A549 (cell line): Measurements from ENCODE around the gene PTOV1. TPM values are rescaled to one million over a fixed set of nuclear protein-coding genes. Genes with fewer than 3 reads are reported as not detected.

Experiments used
- ATAC-seq, 2 experiments: fragments of 200-7000 bp in 1 of 2; fragments of >200 bp in 1 of 2; cut with Nextera tagmentation in 1 of 2; cut with Tn5 transposase in 1 of 2; 3 replicates each; pipeline versions ENCODE4 v1.8.0 to v1.9.1; 2018 to 2020; ENCODE audit warnings: mild to moderate bottlenecking in 1 of 2, moderate library complexity in 1 of 2
- CTCF ChIA-PET: fragments of 300-600 bp; sonication (Branson Sonifier 250); formaldehyde crosslinking; extraction: SDS; loops from one replicate; lab custom pipeline; 2021; ENCODE audit warnings: antibody characterized with exemption, inconsistent platforms; lab: Yijun Ruan, JAX
- POLR2A ChIA-PET: fragments of 350-600 bp; formaldehyde crosslinking; extraction: SDS; loops from one replicate; lab custom pipeline; 2021; ENCODE audit warnings: antibody characterized with exemption, inconsistent platforms; lab: Yijun Ruan, JAX
- DNase-seq, 2 experiments: peaks; one replicate each; pipeline versions ENCODE4 v3.0.0 to v3.0.0-alpha.2; 2011 to 2016; ENCODE audit warnings: low read depth in 1 of 2, low spot score in 1 of 2
- FAIRE-seq: peaks from 2 replicates; lab custom pipeline; 2011; peaks lifted over from hg19 to GRCh38; lab: Jason Lieb, UNC
- H3K27ac ChIP-seq, 2 experiments: fragments of >200 bp; sonication (Bioruptor Twin); formaldehyde crosslinking; 3 replicates each; pipeline ENCODE4 v1.5.1; 2016 to 2017
- H3K4me1 ChIP-seq: fragments of >200 bp; sonication (Bioruptor Twin); formaldehyde crosslinking; 3 replicates; pipeline ENCODE4 v1.6.1; 2016
- H3K4me2 ChIP-seq: fragments of >200 bp; sonication (Bioruptor Twin); formaldehyde crosslinking; 3 replicates; pipeline ENCODE4 v1.6.1; 2016
- H3K4me3 ChIP-seq: fragments of >200 bp; sonication (Bioruptor Twin); formaldehyde crosslinking; 3 replicates; pipeline ENCODE4 v1.5.1; 2016
- H3K9me3 ChIP-seq: fragments of >200 bp; sonication (Bioruptor Twin); formaldehyde crosslinking; 3 replicates; pipeline ENCODE4 v1.6.1; 2016
- CBX2 ChIP-seq: fragments of 200-600 bp; sonication (generic); IDR thresholded peaks from 2 replicates; pipeline ENCODE4 v1.6.1; 2016; ENCODE audit warnings: low read depth, mild to moderate bottlenecking, borderline replicate concordance
- CEBPB ChIP-seq, 2 experiments: fragments of >200 bp in 1 of 2; sonication (Bioruptor Twin) in 1 of 2; formaldehyde crosslinking in 1 of 2; IDR thresholded peaks; 2 replicates each; pipeline ENCODE4 v1.6.1; 2012 to 2016
- FOSB ChIP-seq: fragments of 250-450 bp; sonication (Bioruptor Pico); IDR thresholded peaks from 2 replicates; pipeline ENCODE4 v1.5.0; 2020; ENCODE audit warnings: mild to moderate bottlenecking, moderate library complexity
- FOXS1 ChIP-seq: fragments of 250-450 bp; sonication (Bioruptor Pico); IDR thresholded peaks from 2 replicates; pipeline ENCODE4 v1.5.0; 2020; ENCODE audit warnings: mild to moderate bottlenecking, moderate library complexity
- HEYL ChIP-seq: fragments of 250-450 bp; sonication (Bioruptor Pico); IDR thresholded peaks from 2 replicates; pipeline ENCODE4 v1.8.0; 2021; ENCODE audit warnings: mild to moderate bottlenecking, moderate library complexity
- HOXA7 ChIP-seq: fragments of 250-450 bp; sonication (Bioruptor Pico); IDR thresholded peaks from 2 replicates; pipeline ENCODE4 v1.5.0; 2020; ENCODE audit warnings: mild to moderate bottlenecking, moderate library complexity
- HOXB13 ChIP-seq: fragments of 250-450 bp; sonication (Bioruptor Pico); IDR thresholded peaks from 2 replicates; pipeline ENCODE4 v1.5.0; 2020; ENCODE audit warnings: low read depth, mild to moderate bottlenecking, moderate library complexity
- HOXB5 ChIP-seq: fragments of 250-450 bp; sonication (Bioruptor Pico); IDR thresholded peaks from 2 replicates; pipeline ENCODE4 v1.5.0; 2020; ENCODE audit warnings: mild to moderate bottlenecking, moderate library complexity
- JUN ChIP-seq, 2 experiments: fragments of >200 bp; sonication (Bioruptor Twin); formaldehyde crosslinking; IDR thresholded peaks; 2 replicates in 1 of 2; 3 replicates in 1 of 2; pipeline ENCODE4 v1.6.1; 2016 to 2017
- KDM5A ChIP-seq: fragments of 200-600 bp; sonication (generic); IDR thresholded peaks from 2 replicates; pipeline ENCODE4 v1.6.1; 2016; ENCODE audit warnings: antibody characterized with exemption, mild to moderate bottlenecking
- MAFK ChIP-seq: fragments of 450-650 bp; IDR thresholded peaks from 2 replicates; pipeline ENCODE4 v1.6.1; 2014; ENCODE audit not compliant: partially characterized antibody
- MAZ ChIP-seq: fragments of 150-350 bp; IDR thresholded peaks from 2 replicates; pipeline ENCODE4 v1.6.1; 2014; ENCODE audit warnings: antibody characterized with exemption, low read depth, low read length, borderline replicate concordance
- MYC ChIP-seq: IDR thresholded peaks from 2 replicates; pipeline ENCODE4 v1.6.1; 2012; ENCODE audit warnings: mild to moderate bottlenecking, inconsistent platforms, low read length, improper control_type of control experiment, borderline replicate concordance
- PHF8 ChIP-seq: fragments of 200-600 bp; sonication (generic); IDR thresholded peaks from 2 replicates; pipeline ENCODE4 v1.6.1; 2016; ENCODE audit warnings: low read depth, mild to moderate bottlenecking, antibody characterized with exemption, moderate library complexity, borderline replicate concordance
- POLR2A ChIP-seq: IDR thresholded peaks from 2 replicates; pipeline ENCODE4 v1.6.1; 2012; ENCODE audit warnings: mild to moderate bottlenecking, low read length
- POLR2AphosphoS2 ChIP-seq: conservative IDR thresholded peaks from 2 replicates; pipeline ENCODE4 v1.6.1; 2012; ENCODE audit warnings: low read length, improper control_type of control experiment, inconsistent platforms
- RFX5 ChIP-seq: fragments of 450-650 bp; IDR thresholded peaks from 2 replicates; pipeline ENCODE4 v1.7.1; 2014; ENCODE audit warnings: antibody characterized with exemption, mild to moderate bottlenecking, moderate library complexity
- SREBF2 ChIP-seq: fragments of 450-650 bp; IDR thresholded peaks from 2 replicates; pipeline ENCODE4 v1.6.1; 2014; ENCODE audit warnings: mild to moderate bottlenecking, moderate library complexity
- WGBS: methylation state at CpG from one replicate; pipeline ENCODE4 v1.1.6; 2017; ENCODE audit errors: missing lambda C conversion rate; 5-methylcytosine and 5-hydroxymethylcytosine counted together
- polyA plus RNA-seq, 4 experiments: library from polyadenylated mRNA; depleted of rRNA in 3 of 4; stranded (reverse); fragments of >200 nt; fragmentation: RNase III in 1 of 4; extraction: RNeasy Plus Mini Kit Qiagen cat#74134 plus additional on column Dnase treatment in 1 of 4; gene quantifications; 2 replicates in 3 of 4; 3 replicates in 1 of 4; pipeline ENCODE4 v1.2.3, GENCODE V29; 2011 to 2017
- TF ChIP-seq, protein P1 (sequence below): fragments of >200 bp; sonication (Bioruptor Twin); formaldehyde crosslinking; IDR thresholded peaks from 3 replicates; pipeline ENCODE4 v1.6.1; 2016
- TF ChIP-seq, protein P2 (sequence below): IDR thresholded peaks from 2 replicates; pipeline ENCODE4 v1.6.1; 2012
- TF ChIP-seq, protein P3 (sequence below): fragments of 250-450 bp; sonication (Bioruptor Pico); IDR thresholded peaks from 2 replicates; pipeline ENCODE4 v1.5.0; 2021; ENCODE audit warnings: mild to moderate bottlenecking, moderate library complexity, borderline replicate concordance
- TF ChIP-seq, protein P4 (sequence below): IDR thresholded peaks from 2 replicates; pipeline ENCODE4 v1.6.1; 2012; ENCODE audit warnings: low read depth, borderline replicate concordance
- TF ChIP-seq, protein P5 (sequence below): IDR thresholded peaks from 2 replicates; pipeline ENCODE4 v1.6.1; 2012
- TF ChIP-seq, protein P6 (sequence below): fragments of 250-450 bp; sonication (Bioruptor Pico); IDR thresholded peaks from 2 replicates; pipeline ENCODE4 v1.5.0; 2020; ENCODE audit warnings: low read depth, mild to moderate bottlenecking, moderate library complexity

The PTOV1 gene
- polyA plus RNA-seq, 2 of the 4 experiments (the other 2 are of a cell fraction), result 27.7 to 147 TPM

DNA sequence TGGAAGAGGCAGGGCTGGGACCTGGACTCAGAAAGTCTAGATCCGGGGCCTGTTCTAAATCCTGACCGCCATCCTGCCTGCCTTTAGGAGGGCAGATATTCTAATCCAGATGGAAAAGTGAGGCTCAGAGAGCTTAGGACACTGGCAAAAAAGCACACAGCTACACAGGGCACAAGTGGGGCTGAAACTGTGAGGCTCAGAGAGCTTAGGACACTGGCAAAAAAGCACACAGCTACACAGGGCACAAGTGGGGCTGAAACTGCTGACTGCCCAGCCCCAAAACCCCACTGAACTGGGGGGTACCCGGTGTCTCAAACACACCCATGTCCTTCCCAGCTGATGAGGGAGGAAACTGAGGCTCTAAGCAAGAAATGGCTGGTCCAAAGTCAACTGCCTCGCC is 24.2 kb downstream of the PTOV1 start:
- POLR2A ChIA-PET, result no interaction called here
- CTCF ChIA-PET, result interaction anchor here (1.3 to 1.8 kb wide), 2 partner anchors 15 to 62 kb away, joined by 3 read pairs; partner anchors contain the start of gene FUZ
- Histone ChIP-seq H3K4me2 (peak overlapping the region; percentile 90), H3K4me3 (peak overlapping the region; percentile 95), H3K27ac (peak overlapping the region; percentile 98 to 99), H3K4me1 (peaks cover 29% of the 10 kb centered on the region), H3K9me3 (no peaks in the 10 kb centered on the region)
- DNase-seq (no peak), FAIRE-seq (no peak), ATAC-seq (no peak)
- 69% methylated on average over 4 of the region's 4 CpGs for WGBS
- no peak for TF ChIP-seq MAZ

DNA sequence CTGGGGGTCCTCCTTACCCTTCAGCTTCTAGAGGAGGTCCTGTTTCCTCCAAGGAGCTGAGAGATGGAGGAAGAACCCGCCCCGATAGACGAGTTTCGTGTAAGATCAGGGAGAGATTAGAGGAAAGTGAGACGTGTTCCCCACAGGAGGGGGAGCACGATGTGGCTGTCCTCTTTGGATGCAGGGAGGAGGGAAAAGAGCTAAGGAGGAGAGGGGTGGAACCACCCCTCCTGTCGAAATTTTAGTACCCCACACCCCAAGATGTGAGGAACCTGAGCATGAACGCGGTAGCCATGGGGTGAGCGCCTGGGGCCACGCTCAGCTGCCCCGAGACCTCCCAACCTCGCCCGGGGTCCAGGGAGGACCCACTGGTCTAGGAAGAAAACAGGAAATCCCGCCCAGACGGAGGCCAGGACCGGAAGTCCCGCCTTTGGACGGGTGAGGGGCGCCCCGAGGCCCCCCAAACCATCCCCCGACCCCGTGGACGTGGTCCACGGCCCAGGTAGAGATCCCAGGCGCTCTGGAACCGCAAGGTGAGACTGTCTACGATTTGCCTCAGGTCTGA is 25.0 kb downstream of the PTOV1 start:
- peak; percentile 15 to 47; a peak in 3 of 6 replicates for ATAC-seq
- Histone ChIP-seq H3K4me1 (peaks cover 22% of the 10 kb centered on the region), H3K9me3 (no peaks in the 10 kb centered on the region), H3K27ac (peak overlapping the region; percentile 98 to 99), H3K4me3 (peak overlapping the region; percentile 95), H3K4me2 (peak overlapping the region; percentile 90)
- WGBS, result 4% methylated on average over 17 of the region's 28 CpGs
- TF ChIP-seq PHF8, result 0 out of 2 replicates have a peak, but pooled peaks have one; percentile 12
- no peak for TF ChIP-seq POLR2AphosphoS2
- TF ChIP-seq POLR2A, result peak; percentile 37; the same call in 1 of the 2 replicates
- TF ChIP-seq, protein P1, sequence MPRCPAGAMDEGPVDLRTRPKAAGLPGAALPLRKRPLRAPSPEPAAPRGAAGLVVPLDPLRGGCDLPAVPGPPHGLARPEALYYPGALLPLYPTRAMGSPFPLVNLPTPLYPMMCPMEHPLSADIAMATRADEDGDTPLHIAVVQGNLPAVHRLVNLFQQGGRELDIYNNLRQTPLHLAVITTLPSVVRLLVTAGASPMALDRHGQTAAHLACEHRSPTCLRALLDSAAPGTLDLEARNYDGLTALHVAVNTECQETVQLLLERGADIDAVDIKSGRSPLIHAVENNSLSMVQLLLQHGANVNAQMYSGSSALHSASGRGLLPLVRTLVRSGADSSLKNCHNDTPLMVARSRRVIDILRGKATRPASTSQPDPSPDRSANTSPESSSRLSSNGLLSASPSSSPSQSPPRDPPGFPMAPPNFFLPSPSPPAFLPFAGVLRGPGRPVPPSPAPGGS, result peak; percentile 15; the same call in 1 of the 3 replicates
- TF ChIP-seq, protein P2, sequence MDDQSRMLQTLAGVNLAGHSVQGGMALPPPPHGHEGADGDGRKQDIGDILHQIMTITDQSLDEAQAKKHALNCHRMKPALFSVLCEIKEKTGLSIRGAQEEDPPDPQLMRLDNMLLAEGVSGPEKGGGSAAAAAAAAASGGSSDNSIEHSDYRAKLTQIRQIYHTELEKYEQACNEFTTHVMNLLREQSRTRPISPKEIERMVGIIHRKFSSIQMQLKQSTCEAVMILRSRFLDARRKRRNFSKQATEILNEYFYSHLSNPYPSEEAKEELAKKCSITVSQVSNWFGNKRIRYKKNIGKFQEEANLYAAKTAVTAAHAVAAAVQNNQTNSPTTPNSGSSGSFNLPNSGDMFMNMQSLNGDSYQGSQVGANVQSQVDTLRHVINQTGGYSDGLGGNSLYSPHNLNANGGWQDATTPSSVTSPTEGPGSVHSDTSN, result 0 out of 2 replicates have a peak, but pooled peaks have one; percentile 27
- no peak for TF ChIP-seq RFX5
- no peak for TF ChIP-seq HEYL (CRISPR knock-in tag)
- TF ChIP-seq FOXS1, result no peak
- TF ChIP-seq HOXA7 (CRISPR knock-in tag), result no peak
- no peak for FAIRE-seq
- CTCF ChIA-PET, result interaction anchor here (1.3 kb wide), 1 partner anchor 63 kb away, joined by 3 read pairs; the partner anchor contains the start of gene FUZ
- peak in 1 of 2 experiments; percentile 79 for DNase-seq
- POLR2A ChIA-PET, result interaction anchor here (1.1 to 2.6 kb wide), 7 partner anchors 8 to 53 kb away, joined by 3 to 36 read pairs (median 9); partner anchors contain the start of genes ATF5, NUP62, PNKP and PTOV1

DNA sequence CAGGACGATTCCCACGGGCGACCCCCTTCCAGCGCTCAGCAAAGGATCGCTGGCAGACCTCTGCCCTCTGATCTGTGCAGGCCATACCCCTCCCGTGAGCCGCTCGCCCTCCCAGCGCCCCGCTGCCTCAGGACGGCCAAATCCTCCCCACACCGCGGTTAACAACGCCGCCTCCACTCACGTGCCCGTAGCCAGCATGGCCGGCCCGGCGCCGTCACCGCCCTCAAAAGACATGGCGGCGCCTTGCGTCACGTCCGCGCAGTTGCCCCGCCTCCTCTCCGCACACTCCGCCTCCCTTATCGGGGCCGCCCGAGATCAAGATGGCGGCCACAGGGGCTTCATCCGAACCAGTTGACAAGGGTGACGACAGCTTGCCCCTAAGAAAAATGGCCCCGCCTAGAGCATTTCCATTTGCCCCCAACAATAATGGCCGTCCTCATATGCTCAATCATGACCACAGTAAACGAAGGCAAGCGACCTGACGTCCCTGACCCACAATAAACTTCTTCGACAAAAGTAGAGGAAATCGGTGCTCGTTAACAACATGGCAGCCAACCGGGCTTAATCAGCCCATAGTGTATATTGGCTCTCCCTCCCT is 25.6 kb downstream of the PTOV1 start:
- 1% methylated on average over 46 of the region's 46 CpGs for WGBS
- Histone ChIP-seq H3K9me3 (no peaks in the 10 kb centered on the region), H3K4me1 (peaks cover 21% of the 10 kb centered on the region), H3K4me3 (peak overlapping the region; percentile 95), H3K27ac (peak overlapping the region; percentile 98 to 99), H3K4me2 (peak overlapping the region; percentile 90)
- DNase-seq, result peak; percentile 82 to 100
- POLR2A ChIA-PET, result interaction anchor here (0.7 to 2.6 kb wide), 13 partner anchors 8 to 259 kb away, joined by 3 to 36 read pairs (median 4); partner anchors contain the start of genes AP2A1, ATF5, NUP62 and PNKP
- CTCF ChIA-PET, result interaction anchor here (1.3 to 1.7 kb wide), 2 partner anchors 14 to 63 kb away, joined by 3 to 7 read pairs; partner anchors contain the start of gene FUZ
- ATAC-seq, result peak; percentile 54 to 74
- FAIRE-seq, result peak; percentile 94
- TF ChIP-seq CBX2, result no peak
- TF ChIP-seq MYC, result peak; percentile 70
- TF ChIP-seq HOXB13 (CRISPR knock-in tag), result peak; percentile 80; the same call in 1 of the 2 replicates
- TF ChIP-seq, protein P3, sequence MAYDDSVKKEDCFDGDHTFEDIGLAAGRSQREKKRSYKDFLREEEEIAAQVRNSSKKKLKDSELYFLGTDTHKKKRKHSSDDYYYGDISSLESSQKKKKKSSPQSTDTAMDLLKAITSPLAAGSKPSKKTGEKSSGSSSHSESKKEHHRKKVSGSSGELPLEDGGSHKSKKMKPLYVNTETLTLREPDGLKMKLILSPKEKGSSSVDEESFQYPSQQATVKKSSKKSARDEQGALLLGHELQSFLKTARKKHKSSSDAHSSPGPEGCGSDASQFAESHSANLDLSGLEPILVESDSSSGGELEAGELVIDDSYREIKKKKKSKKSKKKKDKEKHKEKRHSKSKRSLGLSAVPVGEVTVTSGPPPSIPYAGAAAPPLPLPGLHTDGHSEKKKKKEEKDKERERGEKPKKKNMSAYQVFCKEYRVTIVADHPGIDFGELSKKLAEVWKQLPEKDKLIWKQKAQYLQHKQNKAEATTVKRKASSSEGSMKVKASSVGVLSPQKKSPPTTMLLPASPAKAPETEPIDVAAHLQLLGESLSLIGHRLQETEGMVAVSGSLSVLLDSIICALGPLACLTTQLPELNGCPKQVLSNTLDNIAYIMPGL (CRISPR knock-in tag), result no peak
- TF ChIP-seq RFX5, result 0 out of 2 replicates have a peak, but pooled peaks have one; percentile 13
- TF ChIP-seq, protein P4, sequence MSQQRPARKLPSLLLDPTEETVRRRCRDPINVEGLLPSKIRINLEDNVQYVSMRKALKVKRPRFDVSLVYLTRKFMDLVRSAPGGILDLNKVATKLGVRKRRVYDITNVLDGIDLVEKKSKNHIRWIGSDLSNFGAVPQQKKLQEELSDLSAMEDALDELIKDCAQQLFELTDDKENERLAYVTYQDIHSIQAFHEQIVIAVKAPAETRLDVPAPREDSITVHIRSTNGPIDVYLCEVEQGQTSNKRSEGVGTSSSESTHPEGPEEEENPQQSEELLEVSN, result peak; percentile 34; the same call in 1 of the 2 replicates
- TF ChIP-seq KDM5A, result 0 out of 2 replicates have a peak, but pooled peaks have one; percentile 42
- no peak for TF ChIP-seq FOSB
- TF ChIP-seq CEBPB (IDR thresholded peaks at IDR 0.05), result peak; percentile 18 to 61; a peak in 3 of 4 replicates
- peak; percentile 65; the same call in 1 of the 2 replicates for TF ChIP-seq HOXB5
- no peak; the same call in 1 of the 2 replicates for TF ChIP-seq POLR2AphosphoS2
- TF ChIP-seq, protein P5, sequence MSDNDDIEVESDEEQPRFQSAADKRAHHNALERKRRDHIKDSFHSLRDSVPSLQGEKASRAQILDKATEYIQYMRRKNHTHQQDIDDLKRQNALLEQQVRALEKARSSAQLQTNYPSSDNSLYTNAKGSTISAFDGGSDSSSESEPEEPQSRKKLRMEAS, result peak; percentile 86
- TF ChIP-seq, protein P6, sequence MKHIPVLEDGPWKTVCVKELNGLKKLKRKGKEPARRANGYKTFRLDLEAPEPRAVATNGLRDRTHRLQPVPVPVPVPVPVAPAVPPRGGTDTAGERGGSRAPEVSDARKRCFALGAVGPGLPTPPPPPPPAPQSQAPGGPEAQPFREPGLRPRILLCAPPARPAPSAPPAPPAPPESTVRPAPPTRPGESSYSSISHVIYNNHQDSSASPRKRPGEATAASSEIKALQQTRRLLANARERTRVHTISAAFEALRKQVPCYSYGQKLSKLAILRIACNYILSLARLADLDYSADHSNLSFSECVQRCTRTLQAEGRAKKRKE, result no peak
- peak; percentile 85 to 88 for TF ChIP-seq JUN (IDR thresholded peaks at IDR 0.05)
- no peak for TF ChIP-seq SREBF2
- TF ChIP-seq MAFK, result no peak
